Measurements from ENCODE around the gene TGFBR1.

The TGFBR1 gene

DNA sequence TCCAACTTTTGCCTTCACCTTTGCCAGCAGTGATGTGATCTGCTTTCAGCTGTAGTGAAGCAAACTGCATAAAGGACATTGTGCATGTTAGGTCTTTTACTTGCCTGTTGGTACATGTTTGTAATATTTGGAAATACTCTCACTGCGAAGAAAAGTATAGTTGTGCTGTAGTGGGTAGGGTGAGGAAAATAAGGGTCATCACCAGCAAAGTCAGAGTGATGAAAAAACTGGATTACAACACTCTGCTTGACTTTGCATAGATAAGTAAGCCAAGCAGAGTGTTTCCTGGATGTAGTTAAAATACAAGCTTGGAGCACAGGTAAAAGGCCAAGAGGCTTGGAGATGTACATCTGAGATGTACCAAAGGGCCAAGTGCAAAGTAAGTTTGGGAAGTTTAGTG, 16.7 kb downstream of the TGFBR1 start:
- H3K27ac Mint-ChIP-seq: no peak overlapping the region
- H3K4me1 Mint-ChIP-seq: peaks cover 28% of the 10 kb centered on the region
- H3K27me3 Mint-ChIP-seq (ENCODE audit: low read depth): no peaks in the 10 kb centered on the region
- no peak for TF ChIP-seq CTCF (IDR thresholded peaks at IDR 0.05; ENCODE audit: unreplicated experiment in 3 of 3)
- H3K4me3 Mint-ChIP-seq: no peak overlapping the region
- H3K9me3 Mint-ChIP-seq: no peaks in the 10 kb centered on the region
- no peaks in the 10 kb centered on the region for H3K36me3 Mint-ChIP-seq (ENCODE audit: low read depth)

DNA sequence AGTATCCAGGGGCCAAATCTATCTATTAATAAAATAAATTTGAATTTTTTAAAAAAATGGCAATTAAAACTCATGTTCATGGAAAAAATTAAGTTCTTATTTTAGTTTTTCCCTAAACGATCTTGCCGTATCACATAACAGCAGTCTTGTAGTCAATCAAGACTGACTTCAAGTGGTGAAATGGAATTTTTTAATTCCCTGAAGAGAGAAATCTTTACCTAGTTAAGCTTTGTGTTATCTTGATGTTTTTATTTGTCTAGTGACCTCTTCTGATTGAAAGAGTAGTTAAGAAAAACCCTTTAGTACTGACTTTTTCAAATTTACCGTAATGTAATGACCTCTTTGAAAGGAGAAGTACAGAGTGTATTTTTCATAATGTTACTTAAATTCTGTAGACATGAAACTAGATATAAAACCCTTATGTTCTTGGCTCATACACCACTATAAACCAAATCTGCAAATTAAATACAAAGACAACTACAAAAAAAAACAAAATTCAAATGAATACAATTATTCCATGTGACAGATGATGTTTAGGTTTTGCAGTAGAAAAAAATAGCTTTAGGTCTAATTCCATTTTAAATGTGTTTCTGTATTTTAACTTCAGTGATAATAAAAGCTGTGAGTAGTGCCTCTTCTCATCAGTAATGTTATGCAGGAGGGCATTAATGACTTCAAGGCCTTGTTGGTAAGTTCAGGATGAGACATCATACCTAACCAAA, 19.8 kb downstream of the TGFBR1 start:
- H3K27ac Mint-ChIP-seq: no peak overlapping the region
- H3K4me3 Mint-ChIP-seq: no peak overlapping the region
- no peaks in the 10 kb centered on the region for H3K9me3 Mint-ChIP-seq
- no peak for TF ChIP-seq CTCF (IDR thresholded peaks at IDR 0.05; ENCODE audit: unreplicated experiment in 3 of 3)
- peaks cover 4% of the 10 kb centered on the region for H3K36me3 Mint-ChIP-seq (ENCODE audit: low read depth)
- H3K4me1 Mint-ChIP-seq: peaks cover 19% of the 10 kb centered on the region
- no peaks in the 10 kb centered on the region for H3K27me3 Mint-ChIP-seq (ENCODE audit: low read depth)

- no peak overlapping the region for H3K4me3 Mint-ChIP-seq
- no peak overlapping the region for H3K27ac Mint-ChIP-seq
- peaks cover 15% of the 10 kb centered on the region for H3K4me1 Mint-ChIP-seq
- H3K27me3 Mint-ChIP-seq (ENCODE audit: low read depth): no peaks in the 10 kb centered on the region
- H3K36me3 Mint-ChIP-seq (ENCODE audit: low read depth): peaks cover 4% of the 10 kb centered on the region
- TF ChIP-seq CTCF (IDR thresholded peaks at IDR 0.05; ENCODE audit: unreplicated experiment in 3 of 3): no peak
- no peaks in the 10 kb centered on the region for H3K9me3 Mint-ChIP-seq
Measured at GRCh38 chr9:99125446-99125845, 20.5 kb downstream of the TGFBR1 start.

GRCh38 chr9:99126312-99126711, 21.4 kb downstream of the TGFBR1 start:
- Mint-ChIP-seq H3K36me3 (ENCODE audit: low read depth) (peaks cover 4% of the 10 kb centered on the region), H3K27me3 (ENCODE audit: low read depth) (no peaks in the 10 kb centered on the region), H3K4me3 (no peak overlapping the region), H3K9me3 (no peaks in the 10 kb centered on the region), H3K27ac (no peak overlapping the region), H3K4me1 (peaks cover 8% of the 10 kb centered on the region)
- TF ChIP-seq CTCF (IDR thresholded peaks at IDR 0.05; ENCODE audit: unreplicated experiment in 3 of 3): no peak

DNA sequence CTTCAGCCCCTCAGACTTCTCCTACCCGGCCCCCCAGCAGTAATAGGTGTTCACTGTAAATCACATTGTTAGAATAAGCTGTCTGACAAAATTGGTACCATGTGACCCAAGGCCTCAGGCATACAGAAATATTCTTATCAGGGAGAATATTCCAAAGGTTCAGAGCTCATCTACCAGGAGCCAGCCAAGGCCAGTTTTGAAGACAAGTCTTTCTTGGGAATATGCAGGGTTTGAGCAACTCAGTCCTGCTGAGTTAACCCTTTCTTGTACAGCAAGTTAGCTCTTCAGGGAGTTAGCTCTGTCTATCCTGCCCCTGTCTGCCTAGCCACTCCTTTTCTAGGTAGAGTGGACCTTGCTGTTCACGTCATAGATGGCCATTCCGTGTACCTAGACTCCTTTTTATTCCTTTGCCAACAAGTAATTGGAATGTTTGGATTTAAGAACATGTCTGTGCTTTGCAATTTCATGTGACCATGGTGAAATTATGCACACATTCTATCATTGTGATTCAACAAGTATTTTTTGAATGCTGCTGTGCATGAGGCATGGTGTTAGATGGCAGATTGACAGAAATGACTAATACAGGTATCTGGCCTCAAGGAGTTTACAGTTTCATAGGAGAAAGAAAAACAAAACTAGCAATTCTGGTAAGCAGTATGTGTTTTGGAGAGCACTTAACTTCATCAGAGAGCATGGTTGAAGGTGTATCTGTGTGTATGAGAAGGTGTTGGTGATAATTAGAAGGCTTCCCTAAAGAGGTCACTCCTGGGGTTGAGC, 22.6 kb downstream of the TGFBR1 start:
- no peak overlapping the region for H3K27ac Mint-ChIP-seq
- TF ChIP-seq CTCF (IDR thresholded peaks at IDR 0.05; ENCODE audit: unreplicated experiment in 3 of 3): no peak
- peaks cover 12% of the 10 kb centered on the region for H3K36me3 Mint-ChIP-seq (ENCODE audit: low read depth)
- no peaks in the 10 kb centered on the region for H3K27me3 Mint-ChIP-seq (ENCODE audit: low read depth)
- H3K4me3 Mint-ChIP-seq: no peak overlapping the region
- H3K9me3 Mint-ChIP-seq: no peaks in the 10 kb centered on the region
- peaks cover 8% of the 10 kb centered on the region for H3K4me1 Mint-ChIP-seq

GRCh38 chr9:99128133-99128406, 23.2 kb downstream of the TGFBR1 start:
- Mint-ChIP-seq H3K9me3 (no peaks in the 10 kb centered on the region), H3K4me3 (no peak overlapping the region), H3K27me3 (ENCODE audit: low read depth) (no peaks in the 10 kb centered on the region), H3K4me1 (peaks cover 8% of the 10 kb centered on the region), H3K36me3 (ENCODE audit: low read depth) (peaks cover 17% of the 10 kb centered on the region), H3K27ac (no peak overlapping the region)
- TF ChIP-seq CTCF (IDR thresholded peaks at IDR 0.05; ENCODE audit: unreplicated experiment in 3 of 3): no peak
